ENCODE results near the gene WWC2.

WWC2 gene

GRCh38 chr4:183098723-183099536 is at the start of gene WWC2:
Gene WWC2 (plus strand): TSS chr4:183099257. CDS start chr4:183099492, 235 bp downstream.
- peak; percentile 63 to 74 for DNase-seq

DNA sequence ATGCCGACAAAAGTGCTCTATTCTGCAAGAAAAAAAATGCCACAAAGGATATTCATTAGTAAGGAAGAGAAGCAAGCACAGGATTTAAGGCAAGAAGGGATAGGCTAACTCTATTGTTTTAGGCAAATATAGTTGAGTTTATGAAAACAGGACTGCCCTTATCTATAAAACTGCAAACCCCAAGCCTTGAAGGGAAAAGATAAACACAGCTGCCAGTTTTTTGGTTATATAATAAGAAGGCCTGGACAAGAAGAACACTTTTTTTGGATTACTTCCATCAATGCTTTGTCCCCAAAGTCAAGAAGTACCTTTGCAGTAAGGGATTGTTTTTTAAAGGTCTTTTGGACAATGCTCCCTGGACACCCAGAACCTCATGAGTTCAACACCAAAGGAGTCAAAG is 45.4 kb upstream of the WWC2 start:
- DNase-seq: no peak

DNA sequence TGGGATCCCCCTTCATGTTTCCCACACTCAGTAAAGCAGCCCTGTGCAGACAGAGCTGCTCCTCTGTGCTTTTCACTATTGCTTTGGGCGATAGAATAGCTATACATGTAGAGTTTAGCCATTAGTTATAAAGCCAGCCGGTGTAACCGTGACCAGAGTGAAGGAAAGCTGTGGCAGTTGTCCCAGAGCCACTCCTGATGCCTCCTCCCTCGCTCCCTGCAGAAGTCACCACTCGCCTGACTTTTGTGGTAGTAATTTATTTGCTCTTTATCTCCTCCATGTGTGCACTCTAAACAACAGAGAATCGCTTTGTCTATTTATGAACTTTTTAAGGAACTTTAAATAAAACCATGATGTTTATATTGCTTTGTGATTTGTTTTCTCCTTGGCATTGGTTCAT is 41.8 kb upstream of the WWC2 start:
- no peak for DNase-seq

- no peak for DNase-seq
These were observed 39.3 kb upstream of the WWC2 start for GRCh38 chr4:183059797-183060196.

GRCh38 chr4:183068502-183068901 is 30.6 kb upstream of the WWC2 start:
- DNase-seq: no peak

GRCh38 chr4:183071222-183071621 is 27.8 kb upstream of the WWC2 start:
- no peak for DNase-seq

GRCh38 chr4:183072176-183072575 is 26.9 kb upstream of the WWC2 start:
- no peak for DNase-seq

GRCh38 chr4:183073838-183074145 is 25.3 kb upstream of the WWC2 start:
- no peak for DNase-seq

DNA sequence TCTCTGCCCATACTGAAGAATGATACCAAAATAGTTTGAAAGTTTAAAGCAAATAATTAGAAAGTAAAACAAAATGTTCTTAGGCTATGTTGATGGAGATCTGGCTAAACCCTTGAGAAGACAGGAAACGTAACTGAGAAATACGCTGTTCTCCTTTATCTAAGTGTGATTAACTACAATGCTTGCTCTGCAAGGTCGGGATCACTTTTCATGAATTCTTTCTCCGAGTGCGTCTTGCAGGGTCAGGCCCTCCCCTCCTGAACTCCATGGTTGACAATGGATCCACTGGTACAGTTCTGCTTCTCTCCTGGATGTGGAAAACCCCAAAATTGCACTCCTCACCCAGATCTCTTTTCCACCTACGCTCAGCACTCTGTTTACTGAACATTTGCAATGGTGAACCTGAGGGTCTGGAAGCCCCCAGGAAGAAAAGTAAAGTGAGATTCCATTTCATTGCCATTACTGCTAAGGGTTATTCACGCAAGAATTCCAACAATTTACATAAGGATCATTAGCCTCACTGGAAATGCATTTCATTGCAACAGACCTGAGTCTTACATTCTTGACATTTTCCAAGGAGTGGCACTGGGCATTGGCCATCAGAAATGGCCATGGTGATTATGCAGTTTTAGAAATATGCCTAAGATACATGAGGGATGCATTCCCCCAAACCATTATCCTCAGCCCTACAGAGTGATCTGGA is 24.6 kb upstream of the WWC2 start:
- no peak for DNase-seq

DNA sequence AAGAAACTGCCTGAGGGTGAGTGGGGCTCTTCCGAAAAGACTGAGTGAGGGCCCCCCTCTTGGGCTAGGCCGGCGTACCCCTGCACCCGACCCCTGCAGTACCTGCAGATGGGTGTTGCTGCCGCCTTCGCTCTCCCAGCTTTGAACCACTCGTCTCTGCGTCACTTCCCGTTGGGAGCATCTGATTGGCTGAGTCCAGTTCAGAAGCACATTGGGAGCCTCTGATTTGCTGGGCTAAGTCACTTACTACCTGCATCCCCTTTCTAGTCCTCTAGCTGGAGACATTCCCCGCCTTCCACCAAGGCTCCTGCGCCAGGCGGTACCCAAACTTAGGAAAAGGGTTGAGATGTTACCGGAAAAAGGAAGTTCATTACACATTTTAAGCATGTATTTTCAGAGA is 20.4 kb upstream of the WWC2 start:
- no peak for DNase-seq

GRCh38 chr4:183080372-183081115 is 18.5 kb upstream of the WWC2 start:
- no peak for DNase-seq

GRCh38 chr4:183081116-183081469 is 18.0 kb upstream of the WWC2 start:
- DNase-seq: no peak

- DNase-seq: no peak
These were observed 17.0 kb upstream of the WWC2 start for GRCh38 chr4:183082053-183082452.

GRCh38 chr4:183094393-183095198 is 4.5 kb upstream of the WWC2 start:
- DNase-seq: no peak

GRCh38 chr4:183095199-183095512 is 3.9 kb upstream of the WWC2 start:
- DNase-seq: no peak

DNA sequence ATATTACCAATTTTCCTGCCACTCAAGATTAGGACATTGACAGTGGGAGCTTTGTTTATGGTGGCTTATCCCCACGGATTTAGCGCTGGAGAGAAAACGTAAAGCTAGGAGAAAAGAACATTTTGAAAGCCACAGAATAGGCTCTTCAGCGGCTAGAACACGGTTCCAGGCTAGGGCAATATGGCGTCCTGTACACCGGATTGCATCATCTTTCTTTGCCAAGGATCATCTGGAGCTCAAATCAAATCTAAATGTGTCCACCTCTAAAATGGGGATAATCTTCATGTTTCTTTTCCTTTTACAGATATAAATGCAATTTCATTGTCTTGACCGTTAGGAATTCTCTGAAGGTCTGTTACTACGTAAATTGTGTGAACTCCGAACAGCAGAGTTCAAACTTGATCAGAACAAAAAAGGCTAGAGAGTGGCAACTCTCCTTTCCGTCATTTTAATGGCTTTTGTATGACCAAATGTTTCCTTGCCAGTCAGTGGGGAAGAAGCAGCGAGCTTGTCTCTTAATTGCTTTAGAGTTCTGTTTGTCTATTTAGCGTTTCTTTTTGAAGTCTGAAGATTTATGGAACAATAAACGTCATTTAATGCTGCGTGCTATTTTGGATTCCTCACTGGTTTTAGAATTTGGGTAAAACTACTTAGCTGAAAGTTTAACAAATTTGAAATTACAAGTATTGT is 2.6 kb upstream of the WWC2 start:
- no peak for DNase-seq

DNA sequence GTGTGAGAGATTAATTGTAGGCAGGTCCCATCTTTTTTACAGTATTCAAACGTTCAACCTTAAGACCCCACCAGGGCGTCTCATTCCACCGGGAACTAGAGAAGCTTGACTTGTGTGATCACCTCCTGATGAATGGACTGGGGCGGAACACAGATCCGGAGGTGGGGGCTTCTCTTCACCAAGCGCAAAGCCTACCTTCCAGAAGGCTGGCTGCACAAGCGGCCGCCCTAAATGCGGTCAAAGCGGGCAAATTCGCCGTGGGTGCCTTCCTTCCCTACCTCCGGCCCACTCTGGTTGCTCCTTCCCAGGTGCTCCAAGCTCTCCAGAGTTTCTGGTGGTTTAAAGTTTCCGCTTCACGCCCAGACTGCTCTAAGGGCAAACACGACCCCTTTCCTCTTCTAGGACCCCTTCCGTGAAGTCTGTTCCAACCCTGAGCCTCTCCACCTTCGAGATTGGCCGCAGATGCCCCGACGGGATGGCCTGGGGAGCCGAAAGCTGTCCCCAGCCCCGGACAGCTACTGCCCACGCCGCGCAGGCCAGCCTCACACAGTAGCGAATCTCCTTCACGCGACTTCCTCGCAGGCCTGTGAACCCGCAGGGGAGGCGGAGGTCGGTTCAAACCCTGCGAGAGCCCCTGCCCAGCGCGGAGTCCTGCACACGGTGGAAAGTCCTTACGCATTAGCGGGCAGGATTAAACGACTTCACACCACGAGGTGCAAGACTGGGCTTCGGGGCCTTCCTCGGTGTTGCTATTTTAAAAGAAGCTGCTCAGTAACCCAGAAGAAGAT is 1.6 kb upstream of the WWC2 start:
- DNase-seq: peak; percentile 8 to 18

GRCh38 chr4:183098019-183098722 is 886 bp upstream of the WWC2 start:
- peak; percentile 19 to 34 for DNase-seq

GRCh38 chr4:183099537-183100297 is 660 bp downstream of the WWC2 start:
- DNase-seq: peak; percentile 17 to 20

- DNase-seq: no peak
These were observed 1.2 kb downstream of the WWC2 start for GRCh38 chr4:183100298-183100599.

DNA sequence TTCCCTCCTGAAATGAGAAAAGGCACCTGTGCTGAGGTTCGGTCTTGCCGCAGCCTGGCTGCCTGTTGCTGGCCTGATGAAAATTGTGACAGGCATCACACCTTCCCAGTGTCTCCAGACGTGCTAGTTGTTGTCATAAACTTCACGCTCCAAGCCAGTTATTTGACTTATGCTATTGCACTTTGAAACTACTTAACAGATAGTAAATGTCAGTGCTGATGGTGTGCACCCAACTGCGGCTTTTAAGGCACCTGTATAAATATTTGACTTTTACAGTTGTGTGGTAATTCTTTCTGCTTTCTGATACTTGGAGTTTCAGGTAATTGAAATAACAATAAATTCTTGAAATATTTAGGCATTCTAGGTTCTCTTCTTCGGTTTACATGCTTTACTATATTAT is 1.8 kb downstream of the WWC2 start:
- DNase-seq: no peak
